ENCODE measurements around the gene PITRM1.

DNA sequence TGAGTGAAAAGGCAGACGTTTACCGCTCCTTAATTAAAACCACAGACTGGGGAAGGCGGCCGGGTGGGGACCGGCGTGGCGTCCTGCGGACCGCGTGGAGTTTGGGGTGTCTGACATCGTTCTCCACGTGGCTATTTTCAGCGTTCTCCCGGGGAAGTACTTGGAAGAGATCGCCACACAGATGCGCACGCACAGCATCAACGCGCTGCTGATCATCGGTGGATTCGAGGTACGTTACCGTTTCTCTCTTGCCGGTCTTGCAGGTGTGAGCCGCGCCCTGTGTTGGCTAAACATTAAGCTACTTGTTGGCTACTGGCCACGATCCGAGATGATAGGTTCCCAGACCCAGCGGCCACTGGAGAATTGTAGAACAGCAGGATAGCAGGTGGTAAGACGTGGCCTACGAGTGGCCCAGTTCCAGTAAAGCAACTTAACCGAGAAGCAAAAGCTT is 53.9 kb downstream of the PITRM1 start:
- TF ChIP-seq, protein P1, sequence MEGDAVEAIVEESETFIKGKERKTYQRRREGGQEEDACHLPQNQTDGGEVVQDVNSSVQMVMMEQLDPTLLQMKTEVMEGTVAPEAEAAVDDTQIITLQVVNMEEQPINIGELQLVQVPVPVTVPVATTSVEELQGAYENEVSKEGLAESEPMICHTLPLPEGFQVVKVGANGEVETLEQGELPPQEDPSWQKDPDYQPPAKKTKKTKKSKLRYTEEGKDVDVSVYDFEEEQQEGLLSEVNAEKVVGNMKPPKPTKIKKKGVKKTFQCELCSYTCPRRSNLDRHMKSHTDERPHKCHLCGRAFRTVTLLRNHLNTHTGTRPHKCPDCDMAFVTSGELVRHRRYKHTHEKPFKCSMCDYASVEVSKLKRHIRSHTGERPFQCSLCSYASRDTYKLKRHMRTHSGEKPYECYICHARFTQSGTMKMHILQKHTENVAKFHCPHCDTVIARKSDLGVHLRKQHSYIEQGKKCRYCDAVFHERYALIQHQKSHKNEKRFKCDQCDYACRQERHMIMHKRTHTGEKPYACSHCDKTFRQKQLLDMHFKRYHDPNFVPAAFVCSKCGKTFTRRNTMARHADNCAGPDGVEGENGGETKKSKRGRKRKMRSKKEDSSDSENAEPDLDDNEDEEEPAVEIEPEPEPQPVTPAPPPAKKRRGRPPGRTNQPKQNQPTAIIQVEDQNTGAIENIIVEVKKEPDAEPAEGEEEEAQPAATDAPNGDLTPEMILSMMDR (conservative IDR thresholded peaks at IDR 0.05; ENCODE audit: low read depth, low read length) = no peak
- TF ChIP-seq EZH2 (IDR thresholded peaks at IDR 0.05; ENCODE audit: borderline replicate concordance, low read depth, low read length, poor library complexity, severe bottlenecking) = no peak
